GM12864 (cell line): ENCODE data around the gene HEXD.
A peak's percentile ranks its signal among the peaks of the same experiment; 100 is the strongest.

Experiments
- DNase-seq: peaks from one replicate; pipeline ENCODE4 v3.0.0-alpha.2; 2011; ENCODE audit warnings: low read depth
- H3K4me3 ChIP-seq: 2 replicates; pipeline ENCODE4 v1.5.1; 2011; ENCODE audit warnings: mild to moderate bottlenecking, low read depth, low read length, control low read depth
- CTCF ChIP-seq: IDR thresholded peaks from 2 replicates; pipeline ENCODE4 v1.5.1; 2011; ENCODE audit warnings: low read depth, mild to moderate bottlenecking, moderate library complexity, low read length, control low read depth, inconsistent platforms; ENCODE audit errors: missing control alignments

Gene HEXD

GRCh38 chr17:82419540-82419939, 1.4 kb downstream of the HEXD start:
- peak overlapping the region; percentile 77; the same call in 1 of the 2 replicates for H3K4me3 ChIP-seq
- DNase-seq, result no peak
- no peak for TF ChIP-seq CTCF

GRCh38 chr17:82424001-82424862, 6.1 kb downstream of the HEXD start:
- TF ChIP-seq CTCF, result peak; percentile 80
- no peak overlapping the region for H3K4me3 ChIP-seq
- no peak for DNase-seq

- H3K4me3 ChIP-seq, result no peak overlapping the region
- TF ChIP-seq CTCF, result no peak
- DNase-seq, result no peak
Measured at GRCh38 chr17:82424863-82425159, 6.7 kb downstream of the HEXD start.

GRCh38 chr17:82428546-82428945, 10.4 kb downstream of the HEXD start:
- TF ChIP-seq CTCF, result no peak
- H3K4me3 ChIP-seq, result peak overlapping the region; percentile 59
- no peak for DNase-seq

GRCh38 chr17:82429824-82430223, 11.7 kb downstream of the HEXD start:
- no peak for TF ChIP-seq CTCF
- peak overlapping the region; percentile 59 for H3K4me3 ChIP-seq
- no peak for DNase-seq

- TF ChIP-seq CTCF, result no peak
- H3K4me3 ChIP-seq, result no peak overlapping the region
- DNase-seq, result no peak
Measured at GRCh38 chr17:82432017-82432416, 13.9 kb downstream of the HEXD start.

- DNase-seq, result no peak
- TF ChIP-seq CTCF, result no peak
Measured at GRCh38 chr17:82433560-82434215, 15.5 kb downstream of the HEXD start.

More at GRCh38 chr17:82433560-82434215, 15.5 kb downstream of the HEXD start:
- no peak overlapping the region for H3K4me3 ChIP-seq
